K562 (cell line): ENCODE measurements around the gene MLST8. TPM values are rescaled to one million over a fixed set of nuclear protein-coding genes. Genes with fewer than 3 reads are reported as not detected.

Experiments
- BDP1 ChIP-seq: IDR thresholded peaks from 3 replicates; pipeline ENCODE4 v1.6.1; 2011; ENCODE audit not compliant: insufficient read length, insufficient read depth
- BRF2 ChIP-seq: IDR thresholded peaks from 3 replicates; pipeline ENCODE4 v1.6.1; 2011; ENCODE audit warnings: borderline replicate concordance, mild to moderate bottlenecking; ENCODE audit not compliant: insufficient read length, insufficient read depth
- FOXJ2 ChIP-seq: fragments of 200-800 bp; sonication (Bioruptor generic); IDR thresholded peaks from 2 replicates; pipeline ENCODE4 v1.6.1; 2016; ENCODE audit warnings: missing genetic modification characterization, missing compliant biosample characterization
- ILF3 ChIP-seq: fragments of 450-650 bp; IDR thresholded peaks from 2 replicates; pipeline ENCODE4 v1.6.1; 2018; ENCODE audit warnings: antibody characterized with exemption, mild to moderate bottlenecking, moderate library complexity, borderline replicate concordance
- MAFF ChIP-seq: IDR thresholded peaks from 2 replicates; pipeline ENCODE4 v1.6.1; 2012; ENCODE audit warnings: low read length, improper control_type of control experiment
- NFATC3 ChIP-seq: fragments of 450-650 bp; IDR thresholded peaks from 2 replicates; pipeline ENCODE4 v1.6.1; 2017; ENCODE audit warnings: mild to moderate bottlenecking
- SAP30 ChIP-seq: fragments of 200-600 bp; sonication (generic); IDR thresholded peaks from 2 replicates; pipeline ENCODE4 v1.6.1; 2012; ENCODE audit warnings: borderline replicate concordance, low read depth, mild to moderate bottlenecking, moderate library complexity, low read length, control low read depth, inconsistent platforms; ENCODE audit not compliant: insufficient read depth, poor library complexity, severe bottlenecking
- SNIP1 ChIP-seq: fragments of 450-650 bp; IDR thresholded peaks from 2 replicates; pipeline ENCODE4 v1.7.1; 2017; ENCODE audit warnings: low read depth, mild to moderate bottlenecking
- SRSF3 ChIP-seq: fragments of 200-400 bp; formaldehyde crosslinking; IDR thresholded peaks from 2 replicates; pipeline ENCODE4 v1.6.1; 2016; ENCODE audit warnings: mild to moderate bottlenecking, low read length, moderate library complexity; ENCODE audit not compliant: insufficient read depth
- STAG1 ChIP-seq: sonication (generic); formaldehyde crosslinking; IDR thresholded peaks from 2 replicates; pipeline ENCODE4 v1.5.0; 2020; ENCODE audit warnings: missing genetic modification reagents, borderline replicate concordance
- TFE3 ChIP-seq: fragments of 450-650 bp; formaldehyde crosslinking; IDR thresholded peaks from 2 replicates; pipeline ENCODE4 v1.4.0; 2020; ENCODE audit warnings: mild to moderate bottlenecking, mixed read lengths
- ZNF134 ChIP-seq: fragments of 250-450 bp; sonication (Bioruptor Pico); conservative IDR thresholded peaks from 2 replicates; pipeline ENCODE4 v1.4.0; 2020
- ZNF165 ChIP-seq: fragments of 250-450 bp; sonication (Bioruptor Pico); IDR thresholded peaks from 2 replicates; pipeline ENCODE4 v1.4.0; 2020; ENCODE audit warnings: borderline replicate concordance
- ZNF384 ChIP-seq: IDR thresholded peaks from 2 replicates; pipeline ENCODE4 v1.6.1; 2012; ENCODE audit warnings: low read depth, low read length, improper control_type of control experiment
- polyA plus RNA-seq, 8 experiments: library from polyadenylated mRNA; depleted of rRNA in 4 of 8; stranded (reverse) in 5 of 8; unstranded in 3 of 8; fragments of >200 nt; fragmentation: Nextera tagmentation in 2 of 8; fragmentation: Illumina TruSeq in 1 of 8; extraction: Ambion mirVana in 2 of 8; extraction: Trizol in 1 of 8; gene quantifications; 2 replicates each; pipeline versions ENCODE4 v1.2.1 to v1.2.3, GENCODE V29; 2011 to 2014; ENCODE audit warnings: inconsistent platforms in 1 of 8, missing spikeins in 1 of 8
- total RNA-seq, 7 experiments: library from RNA; depleted of rRNA in 6 of 7; stranded (reverse); fragments of >200 nt in 6 of 7; fragmentation: Illumina TruSeq in 2 of 7; extraction: Trizol in 2 of 7; gene quantifications; 2 replicates each; pipeline versions ENCODE4 v1.2.1 to v1.2.3, GENCODE V29; 2011 to 2021; ENCODE audit warnings: low replicate concordance in 1 of 7
- TF ChIP-seq, protein P1 (sequence below), 3 experiments: fragments of 200-800 bp in 1 of 3; sonication (Bioruptor generic) in 1 of 3; sonication (generic) in 1 of 3; formaldehyde crosslinking in 1 of 3; IDR thresholded peaks; 2 replicates each; pipeline versions ENCODE4 v1.6.1 to v1.8.0; 2016 to 2022; ENCODE audit warnings: mild to moderate bottlenecking in 2 of 3, missing compliant biosample characterization in 2 of 3, missing genetic modification characterization in 2 of 3, missing genetic modification reagents in 1 of 3
- TF ChIP-seq, protein P2 (sequence below): sonication (generic); formaldehyde crosslinking; IDR thresholded peaks from 2 replicates; pipeline ENCODE4 v1.8.1; 2023; ENCODE audit warnings: mild to moderate bottlenecking, missing genetic modification reagents

MLST8 gene
- total and polyA plus RNA-seq, 9 of the 15 experiments (the other 6 are each of a cell fraction or from before 2014, with no cell fraction given): 1.5 to 116 (median 43.3) TPM

DNA sequence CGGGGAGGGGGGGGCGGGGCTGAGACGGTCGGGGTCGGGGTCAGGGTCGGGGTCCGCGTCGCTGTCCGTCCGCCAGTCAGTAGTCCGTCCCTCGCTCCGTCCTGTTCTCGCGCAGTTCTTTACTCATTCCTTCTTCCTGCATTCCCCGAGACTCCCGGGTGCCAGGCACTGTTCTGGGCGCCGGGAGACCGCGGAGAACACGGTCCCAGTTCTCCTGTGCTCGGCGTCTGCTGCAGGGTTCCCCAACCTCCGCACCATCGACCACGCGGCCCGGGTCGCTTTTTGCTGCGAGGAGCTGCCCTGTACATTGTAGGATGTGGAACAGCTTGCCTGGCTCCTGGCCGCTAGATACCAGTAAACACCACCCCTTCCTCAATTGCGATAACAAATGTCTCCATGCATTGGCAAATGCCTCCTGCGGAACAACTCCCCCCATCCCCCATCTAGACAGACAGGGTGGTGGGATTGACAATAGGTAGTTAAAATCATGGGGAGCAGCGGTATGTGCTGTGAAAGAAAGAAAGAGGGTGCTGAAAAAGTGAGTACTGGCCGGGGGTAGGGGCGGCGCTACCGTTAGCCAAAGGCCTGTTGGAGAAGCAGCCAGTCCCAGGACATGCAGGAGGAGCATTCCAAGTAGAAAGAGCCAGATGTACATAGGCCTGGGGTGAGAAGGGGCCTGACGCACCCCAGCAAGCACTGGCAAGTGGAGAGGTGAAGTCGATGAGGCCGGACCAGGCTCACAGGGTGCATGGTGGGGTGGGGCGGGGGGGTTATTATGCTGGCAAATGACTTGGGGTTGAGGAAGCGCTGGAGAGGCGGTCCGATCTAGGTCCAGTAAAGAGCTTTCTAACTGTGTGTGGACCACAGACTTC, 49.0 kb upstream of the MLST8 start (continued):
- TF ChIP-seq SNIP1 (no peak), SAP30 (peak; percentile 65), ILF3 (no peak), NFATC3 (no peak), ZNF165 (CRISPR knock-in tag) (0 out of 2 replicates have a peak, but pooled peaks have one; percentile 22), ZNF134 (no peak), SRSF3 (no peak), ZNF384 (no peak), BDP1 (no peak), BRF2 (no peak), MAFF (no peak), FOXJ2 (tag) (no peak), TFE3 (CRISPR knock-in tag) (no peak), STAG1 (0 out of 2 replicates have a peak, but pooled peaks have one; percentile 29)
- TF ChIP-seq, protein P1, sequence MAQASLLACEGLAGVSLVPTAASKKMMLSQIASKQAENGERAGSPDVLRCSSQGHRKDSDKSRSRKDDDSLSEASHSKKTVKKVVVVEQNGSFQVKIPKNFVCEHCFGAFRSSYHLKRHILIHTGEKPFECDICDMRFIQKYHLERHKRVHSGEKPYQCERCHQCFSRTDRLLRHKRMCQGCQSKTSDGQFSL (CRISPR knock-in tag; IDR thresholded peaks at IDR 0.05): peak; percentile 62; the same call in 1 of the 2 replicates
- TF ChIP-seq, protein P1 (tag; IDR thresholded peaks at IDR 0.05): peak in 1 of 2 experiments; percentile 31; a peak in 2 of 4 replicates
- TF ChIP-seq, protein P2, sequence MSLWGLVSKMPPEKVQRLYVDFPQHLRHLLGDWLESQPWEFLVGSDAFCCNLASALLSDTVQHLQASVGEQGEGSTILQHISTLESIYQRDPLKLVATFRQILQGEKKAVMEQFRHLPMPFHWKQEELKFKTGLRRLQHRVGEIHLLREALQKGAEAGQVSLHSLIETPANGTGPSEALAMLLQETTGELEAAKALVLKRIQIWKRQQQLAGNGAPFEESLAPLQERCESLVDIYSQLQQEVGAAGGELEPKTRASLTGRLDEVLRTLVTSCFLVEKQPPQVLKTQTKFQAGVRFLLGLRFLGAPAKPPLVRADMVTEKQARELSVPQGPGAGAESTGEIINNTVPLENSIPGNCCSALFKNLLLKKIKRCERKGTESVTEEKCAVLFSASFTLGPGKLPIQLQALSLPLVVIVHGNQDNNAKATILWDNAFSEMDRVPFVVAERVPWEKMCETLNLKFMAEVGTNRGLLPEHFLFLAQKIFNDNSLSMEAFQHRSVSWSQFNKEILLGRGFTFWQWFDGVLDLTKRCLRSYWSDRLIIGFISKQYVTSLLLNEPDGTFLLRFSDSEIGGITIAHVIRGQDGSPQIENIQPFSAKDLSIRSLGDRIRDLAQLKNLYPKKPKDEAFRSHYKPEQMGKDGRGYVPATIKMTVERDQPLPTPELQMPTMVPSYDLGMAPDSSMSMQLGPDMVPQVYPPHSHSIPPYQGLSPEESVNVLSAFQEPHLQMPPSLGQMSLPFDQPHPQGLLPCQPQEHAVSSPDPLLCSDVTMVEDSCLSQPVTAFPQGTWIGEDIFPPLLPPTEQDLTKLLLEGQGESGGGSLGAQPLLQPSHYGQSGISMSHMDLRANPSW (CRISPR knock-in tag): no peak
